ENCODE results near the gene PIK3AP1.

GRCh38 chr10:96608262-96608661 lies 112.1 kb downstream of the PIK3AP1 start:
- no peak for TF ChIP-seq CTCF (IDR thresholded peaks at IDR 0.05; ENCODE audit: low read length)
- TF ChIP-seq EZH2 (optimal IDR thresholded peaks at IDR 0.05; ENCODE audit: low read depth, low read length), result no peak
